ENCODE data around the gene RNPEPL1.
A peak's percentile ranks its signal among the peaks of the same experiment; 100 is the strongest.
"Not testable (repeated sequence)": the region's sequence is repeated elsewhere in the genome, so short reads cannot be mapped to it uniquely, and the experiment has no call there.

Gene RNPEPL1

GRCh38 chr2:240603081-240603835 is 35.0 kb downstream of the RNPEPL1 start:
- FAIRE-seq (no peak), DNase-seq (ENCODE audit: low spot score) (no peak)

GRCh38 chr2:240603846-240604245 is 35.6 kb downstream of the RNPEPL1 start:
- DNase-seq (ENCODE audit: low spot score) (no peak), FAIRE-seq (no peak)

GRCh38 chr2:240604291-240604938 is 36.1 kb downstream of the RNPEPL1 start:
- FAIRE-seq (peak; percentile 57), DNase-seq (ENCODE audit: low spot score) (peak; percentile 82)

GRCh38 chr2:240604939-240605716 is 36.8 kb downstream of the RNPEPL1 start:
- FAIRE-seq: no peak
- DNase-seq (ENCODE audit: low spot score): no peak

- FAIRE-seq (no peak), DNase-seq (ENCODE audit: low spot score) (no peak)
Observed at GRCh38 chr2:240605867-240606743, 37.8 kb downstream of the RNPEPL1 start.

- FAIRE-seq: no peak
- DNase-seq (ENCODE audit: low spot score): no peak
Observed at GRCh38 chr2:240611601-240612210, 43.4 kb downstream of the RNPEPL1 start.

GRCh38 chr2:240613781-240614180 is 45.5 kb downstream of the RNPEPL1 start:
- DNase-seq (ENCODE audit: low spot score) (no peak), FAIRE-seq (no peak)

GRCh38 chr2:240614391-240614790 is 46.1 kb downstream of the RNPEPL1 start:
- FAIRE-seq (no peak), DNase-seq (ENCODE audit: low spot score) (no peak)

GRCh38 chr2:240615396-240615795 is 47.1 kb downstream of the RNPEPL1 start:
- FAIRE-seq (no peak), DNase-seq (ENCODE audit: low spot score) (no peak)

GRCh38 chr2:240615820-240616547 is 47.7 kb downstream of the RNPEPL1 start:
- no peak for DNase-seq (ENCODE audit: low spot score)
- FAIRE-seq: no peak

GRCh38 chr2:240616860-240617666 is 48.8 kb downstream of the RNPEPL1 start:
- FAIRE-seq; DNase-seq (ENCODE audit: low spot score): not testable (repeated sequence)

- FAIRE-seq (no peak), DNase-seq (ENCODE audit: low spot score) (no peak)
Observed at GRCh38 chr2:240618776-240619175, 50.5 kb downstream of the RNPEPL1 start.

- FAIRE-seq: no peak
- peak; percentile 6 for DNase-seq (ENCODE audit: low spot score)
Observed at GRCh38 chr2:240619506-240620148, 51.3 kb downstream of the RNPEPL1 start.

GRCh38 chr2:240620149-240620731 is 52.0 kb downstream of the RNPEPL1 start:
- DNase-seq (ENCODE audit: low spot score) (no peak), FAIRE-seq (no peak)

- no peak for FAIRE-seq
Observed at GRCh38 chr2:240620859-240621258, 52.6 kb downstream of the RNPEPL1 start.

GRCh38 chr2:240622060-240622411 is 53.8 kb downstream of the RNPEPL1 start:
- FAIRE-seq: no peak
- no peak for DNase-seq (ENCODE audit: low spot score)

More at GRCh38 chr2:240620859-240621258, 52.6 kb downstream of the RNPEPL1 start:
- DNase-seq (ENCODE audit: low spot score): no peak

- FAIRE-seq: no peak
- DNase-seq (ENCODE audit: low spot score): no peak
Observed at GRCh38 chr2:240622531-240623235, 54.4 kb downstream of the RNPEPL1 start.

GRCh38 chr2:240623531-240624010 is 55.3 kb downstream of the RNPEPL1 start:
- DNase-seq (ENCODE audit: low spot score): no peak
- no peak for FAIRE-seq

All from RCC 7860 (cell line).